ENCODE data around the gene SLCO2A1. TPM values are rescaled to one million over a fixed set of nuclear protein-coding genes. Genes with fewer than 3 reads are reported as not detected.

SLCO2A1 gene
- total and polyA plus RNA-seq, 8 donors = 34.7 to 180 (median 57.6) TPM

- H3K4me1 ChIP-seq = no peaks in the 10 kb centered on the region
- H3K27me3 ChIP-seq = no peaks in the 10 kb centered on the region
- TF ChIP-seq, protein P1, sequence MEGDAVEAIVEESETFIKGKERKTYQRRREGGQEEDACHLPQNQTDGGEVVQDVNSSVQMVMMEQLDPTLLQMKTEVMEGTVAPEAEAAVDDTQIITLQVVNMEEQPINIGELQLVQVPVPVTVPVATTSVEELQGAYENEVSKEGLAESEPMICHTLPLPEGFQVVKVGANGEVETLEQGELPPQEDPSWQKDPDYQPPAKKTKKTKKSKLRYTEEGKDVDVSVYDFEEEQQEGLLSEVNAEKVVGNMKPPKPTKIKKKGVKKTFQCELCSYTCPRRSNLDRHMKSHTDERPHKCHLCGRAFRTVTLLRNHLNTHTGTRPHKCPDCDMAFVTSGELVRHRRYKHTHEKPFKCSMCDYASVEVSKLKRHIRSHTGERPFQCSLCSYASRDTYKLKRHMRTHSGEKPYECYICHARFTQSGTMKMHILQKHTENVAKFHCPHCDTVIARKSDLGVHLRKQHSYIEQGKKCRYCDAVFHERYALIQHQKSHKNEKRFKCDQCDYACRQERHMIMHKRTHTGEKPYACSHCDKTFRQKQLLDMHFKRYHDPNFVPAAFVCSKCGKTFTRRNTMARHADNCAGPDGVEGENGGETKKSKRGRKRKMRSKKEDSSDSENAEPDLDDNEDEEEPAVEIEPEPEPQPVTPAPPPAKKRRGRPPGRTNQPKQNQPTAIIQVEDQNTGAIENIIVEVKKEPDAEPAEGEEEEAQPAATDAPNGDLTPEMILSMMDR (IDR thresholded peaks at IDR 0.05) = peak; percentile 21
- intact Hi-C loops (cut with DNase I) = no loop called here
- ATAC-seq = peak; percentile 94
- no peaks in the 10 kb centered on the region for H3K36me3 ChIP-seq
- DNase-seq = no peak
- H3K4me3 ChIP-seq = no peak overlapping the region
- peaks cover 0 to 18% of the 10 kb centered on the region in 2 donors for H3K9me3 ChIP-seq
- H3K27ac ChIP-seq = no peak overlapping the region
Measured at GRCh38 chr3:134039161-134039862, 9.6 kb upstream of the SLCO2A1 start.

- TF ChIP-seq, protein P1 (IDR thresholded peaks at IDR 0.05) = no peak
- Histone ChIP-seq H3K27ac (no peak overlapping the region), H3K36me3 (no peaks in the 10 kb centered on the region), H3K4me1 (no peaks in the 10 kb centered on the region), H3K27me3 (no peaks in the 10 kb centered on the region), H3K4me3 (no peak overlapping the region), H3K9me3 (peaks cover 0 to 12% of the 10 kb centered on the region in 2 donors)
- DNase-seq (no peak), ATAC-seq (no peak)
- intact Hi-C loops (cut with DNase I) = no loop called here
Measured at GRCh38 chr3:134038716-134039115, 9.0 kb upstream of the SLCO2A1 start.

GRCh38 chr3:134038071-134038491 lies 8.4 kb upstream of the SLCO2A1 start:
- intact Hi-C loops (cut with DNase I) = no loop called here
- Histone ChIP-seq H3K4me3 (no peak overlapping the region), H3K36me3 (no peaks in the 10 kb centered on the region), H3K27ac (no peak overlapping the region), H3K9me3 (peaks cover 0 to 7% of the 10 kb centered on the region in 2 donors), H3K4me1 (no peaks in the 10 kb centered on the region), H3K27me3 (no peaks in the 10 kb centered on the region)
- peak; percentile 39 for ATAC-seq
- DNase-seq = no peak
- TF ChIP-seq, protein P1 (IDR thresholded peaks at IDR 0.05) = no peak

DNA sequence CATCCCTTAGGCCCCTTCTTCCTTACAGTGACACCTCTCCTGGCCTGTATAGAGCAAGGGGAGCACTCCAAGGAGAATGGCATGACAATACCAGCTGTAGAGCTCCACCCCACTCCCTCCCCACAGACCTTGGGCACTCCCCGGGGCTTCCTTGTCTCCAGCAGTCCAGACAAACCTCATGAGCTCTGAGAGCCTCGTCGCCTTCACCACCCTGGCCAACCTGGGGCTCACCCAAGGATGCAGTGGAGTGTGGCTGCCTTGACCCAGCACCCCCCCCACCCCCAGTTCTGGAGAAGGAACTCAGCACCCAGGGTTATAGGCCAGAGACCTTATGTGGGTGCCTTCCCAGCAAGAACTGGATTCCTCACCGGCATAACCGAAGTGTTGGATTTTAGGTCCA lies 7.4 kb upstream of the SLCO2A1 start:
- no peak for DNase-seq
- intact Hi-C loops (cut with DNase I) = no loop called here
- Histone ChIP-seq H3K4me3 (no peak overlapping the region), H3K9me3 (no peaks in the 10 kb centered on the region), H3K4me1 (no peaks in the 10 kb centered on the region), H3K36me3 (no peaks in the 10 kb centered on the region), H3K27me3 (no peaks in the 10 kb centered on the region), H3K27ac (no peak overlapping the region)
- no peak for ATAC-seq
- TF ChIP-seq, protein P1 (IDR thresholded peaks at IDR 0.05) = no peak

GRCh38 chr3:134036291-134036690 lies 6.6 kb upstream of the SLCO2A1 start:
- H3K27me3 ChIP-seq = peaks cover 0 to 2% of the 10 kb centered on the region in 2 donors
- H3K4me1 ChIP-seq = no peaks in the 10 kb centered on the region
- TF ChIP-seq, protein P1 (IDR thresholded peaks at IDR 0.05) = no peak
- H3K36me3 ChIP-seq = no peaks in the 10 kb centered on the region
- H3K9me3 ChIP-seq = no peaks in the 10 kb centered on the region
- DNase-seq (no peak), ATAC-seq (no peak)
- H3K27ac ChIP-seq = no peak overlapping the region
- H3K4me3 ChIP-seq = no peak overlapping the region
- intact Hi-C loops (cut with DNase I) = no loop called here
